Measurements from ENCODE around the gene OR2T1. TPM values are rescaled to one million over a fixed set of nuclear protein-coding genes. Genes with fewer than 3 reads are reported as not detected.
"Not testable (repeated sequence)": the region's sequence is repeated elsewhere in the genome, so short reads cannot be mapped to it uniquely, and the experiment has no call there.

Gene OR2T1
- total and polyA plus RNA-seq, 2 donors (not counting 1 experiment from before 2014, with no cell fraction given): not detected

DNA sequence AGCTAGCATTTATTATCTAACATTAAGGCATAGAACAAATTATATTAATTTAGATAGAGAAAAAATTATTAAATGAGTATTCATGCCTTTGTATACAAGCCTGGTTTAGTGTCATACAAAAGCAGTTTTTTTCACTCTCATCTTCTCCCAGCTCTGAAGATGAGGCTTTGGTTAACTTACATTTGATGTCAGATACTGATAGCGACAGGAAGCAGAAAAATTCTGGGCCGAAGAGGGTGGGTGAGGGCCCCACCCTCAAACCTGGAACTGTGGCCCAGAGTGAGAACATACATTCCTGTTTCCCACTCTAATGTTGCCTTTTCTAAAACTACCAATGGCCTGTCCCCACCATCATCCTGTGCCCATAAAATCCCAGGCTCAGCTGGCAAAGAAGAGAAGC lies 15.0 kb downstream of the OR2T1 start:
- ChIA-PET CTCF (interaction anchor here (2.0 kb wide), 1 partner anchor 13 kb away, joined by 7 read pairs; no protein-coding TSS in a partner anchor), POLR2A (no interaction called here)
- Mint-ChIP-seq H3K27me3 (no peaks in the 10 kb centered on the region), H3K4me3 (no peak overlapping the region), H3K4me1 (peaks cover 13% of the 10 kb centered on the region), H3K27ac (no peak overlapping the region), H3K9me3 (ENCODE audit: insufficient read depth) (peaks cover 9% of the 10 kb centered on the region)
- H3K4me1 ChIP-seq (ENCODE audit: control insufficient read depth in 2 of 2, insufficient read depth in 2 of 2, low read length in 2 of 2): peaks cover 6 to 8% of the 10 kb centered on the region in 2 donors
- ATAC-seq (ENCODE audit: low read depth) (no peak), DNase-seq (no peak)
- H3K9me3 ChIP-seq (ENCODE audit: control extremely low read depth in 1 of 3, control insufficient read depth in 2 of 3, insufficient read depth in 1 of 3, low read length in 2 of 3): peaks cover 2 to 25% (median 9%) of the 10 kb centered on the region in 3 donors
- H3K79me2 ChIP-seq (ENCODE audit: control insufficient read depth, insufficient read depth, low read length): no peaks in the 10 kb centered on the region
- no peaks in the 10 kb centered on the region for H3K27me3 ChIP-seq (replicated peaks in 1 of 4; ENCODE audit: control extremely low read depth in 1 of 4, control insufficient read depth in 3 of 4, insufficient read depth in 4 of 4, low read length in 3 of 4)
- H3K27ac ChIP-seq (ENCODE audit: low read length in 2 of 2): no peak overlapping the region
- H4K20me1 ChIP-seq (ENCODE audit: control insufficient read depth, insufficient read depth, low read length, poor library complexity, severe bottlenecking): no peaks in the 10 kb centered on the region
- intact Hi-C loops (cut with micrococcal nuclease): no loop called here
- no peak overlapping the region for H3K4me2 ChIP-seq (replicated peaks; ENCODE audit: low read depth, low read length, poor library complexity, severe bottlenecking)
- TF ChIP-seq, protein P1, sequence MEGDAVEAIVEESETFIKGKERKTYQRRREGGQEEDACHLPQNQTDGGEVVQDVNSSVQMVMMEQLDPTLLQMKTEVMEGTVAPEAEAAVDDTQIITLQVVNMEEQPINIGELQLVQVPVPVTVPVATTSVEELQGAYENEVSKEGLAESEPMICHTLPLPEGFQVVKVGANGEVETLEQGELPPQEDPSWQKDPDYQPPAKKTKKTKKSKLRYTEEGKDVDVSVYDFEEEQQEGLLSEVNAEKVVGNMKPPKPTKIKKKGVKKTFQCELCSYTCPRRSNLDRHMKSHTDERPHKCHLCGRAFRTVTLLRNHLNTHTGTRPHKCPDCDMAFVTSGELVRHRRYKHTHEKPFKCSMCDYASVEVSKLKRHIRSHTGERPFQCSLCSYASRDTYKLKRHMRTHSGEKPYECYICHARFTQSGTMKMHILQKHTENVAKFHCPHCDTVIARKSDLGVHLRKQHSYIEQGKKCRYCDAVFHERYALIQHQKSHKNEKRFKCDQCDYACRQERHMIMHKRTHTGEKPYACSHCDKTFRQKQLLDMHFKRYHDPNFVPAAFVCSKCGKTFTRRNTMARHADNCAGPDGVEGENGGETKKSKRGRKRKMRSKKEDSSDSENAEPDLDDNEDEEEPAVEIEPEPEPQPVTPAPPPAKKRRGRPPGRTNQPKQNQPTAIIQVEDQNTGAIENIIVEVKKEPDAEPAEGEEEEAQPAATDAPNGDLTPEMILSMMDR (IDR thresholded peaks at IDR 0.05): no peak
- no peak for TF ChIP-seq EZH2 (IDR thresholded peaks at IDR 0.05; ENCODE audit: borderline replicate concordance, insufficient read depth, low read depth, low read length, poor library complexity, severe bottlenecking)
- no peak overlapping the region for H3K4me3 ChIP-seq (ENCODE audit: control extremely low read depth in 1 of 5, extremely low read depth in 1 of 5, insufficient read depth in 1 of 5, low read depth in 2 of 5, low read length in 4 of 5)
- no peak overlapping the region for H2AFZ ChIP-seq (ENCODE audit: insufficient read depth, low read depth, low read length, poor library complexity, severe bottlenecking)
- 94% methylated on average over 2 of the region's 2 CpGs for WGBS (ENCODE audit: insufficient coverage)
- H3K9ac ChIP-seq (ENCODE audit: low read length): no peak overlapping the region
- H3K36me3 ChIP-seq (replicated peaks in 1 of 2; ENCODE audit: control extremely low read depth in 1 of 2, control insufficient read depth in 1 of 2, extremely low read depth in 1 of 2, insufficient read depth in 2 of 2, low read length in 1 of 2): no peaks in the 10 kb centered on the region

DNA sequence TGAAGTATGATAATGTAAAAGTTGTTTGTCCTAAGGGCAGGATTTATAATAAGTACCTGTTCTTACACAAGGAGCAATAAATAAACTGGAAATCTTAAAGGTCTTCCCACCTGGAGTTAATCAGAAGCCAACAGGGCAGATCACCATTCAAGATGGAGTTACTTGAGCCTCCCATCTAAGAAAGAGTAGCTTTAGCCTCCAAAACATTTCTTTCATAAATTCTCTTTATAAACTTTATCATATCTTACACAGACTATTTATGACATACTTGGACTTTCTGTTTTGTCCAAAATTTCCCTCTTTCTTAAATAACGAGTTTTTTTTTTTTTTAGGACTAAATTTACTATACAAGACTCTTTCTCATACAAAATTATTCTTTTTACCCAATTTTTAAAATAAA lies 18.5 kb downstream of the OR2T1 start:
- no peak overlapping the region for H3K9ac ChIP-seq (ENCODE audit: low read length)
- no peak overlapping the region for H3K27ac Mint-ChIP-seq
- WGBS (ENCODE audit: insufficient coverage): no CpG with 5 or more reads among the region's 1 CpG
- intact Hi-C loops (cut with micrococcal nuclease): no loop called here
- no peaks in the 10 kb centered on the region for H3K79me2 ChIP-seq (ENCODE audit: control insufficient read depth, insufficient read depth, low read length)
- H3K27me3 Mint-ChIP-seq: no peaks in the 10 kb centered on the region
- no peaks in the 10 kb centered on the region for H3K36me3 ChIP-seq (replicated peaks in 1 of 2; ENCODE audit: control extremely low read depth in 1 of 2, control insufficient read depth in 1 of 2, extremely low read depth in 1 of 2, insufficient read depth in 2 of 2, low read length in 1 of 2)
- H3K4me3 ChIP-seq (ENCODE audit: control extremely low read depth in 1 of 5, extremely low read depth in 1 of 5, insufficient read depth in 1 of 5, low read depth in 2 of 5, low read length in 4 of 5): no peak overlapping the region
- H3K4me1 Mint-ChIP-seq: peaks cover 4% of the 10 kb centered on the region
- peaks cover 2 to 25% (median 9%) of the 10 kb centered on the region in 3 donors for H3K9me3 ChIP-seq (ENCODE audit: control extremely low read depth in 1 of 3, control insufficient read depth in 2 of 3, insufficient read depth in 1 of 3, low read length in 2 of 3)
- TF ChIP-seq EZH2 (IDR thresholded peaks at IDR 0.05; ENCODE audit: borderline replicate concordance, insufficient read depth, low read depth, low read length, poor library complexity, severe bottlenecking): no peak
- TF ChIP-seq, protein P1 (IDR thresholded peaks at IDR 0.05): no peak
- H3K4me3 Mint-ChIP-seq: no peak overlapping the region
- peaks cover 2 to 3% of the 10 kb centered on the region in 2 donors for H3K4me1 ChIP-seq (ENCODE audit: control insufficient read depth in 2 of 2, insufficient read depth in 2 of 2, low read length in 2 of 2)
- no peak overlapping the region for H2AFZ ChIP-seq (ENCODE audit: insufficient read depth, low read depth, low read length, poor library complexity, severe bottlenecking)
- no peak overlapping the region for H3K27ac ChIP-seq (ENCODE audit: low read length in 2 of 2)
- H3K27me3 ChIP-seq (replicated peaks in 1 of 4; ENCODE audit: control extremely low read depth in 1 of 4, control insufficient read depth in 3 of 4, insufficient read depth in 4 of 4, low read length in 3 of 4): no peaks in the 10 kb centered on the region
- ATAC-seq (ENCODE audit: low read depth) (no peak), DNase-seq (peak; percentile 21)
- H3K9me3 Mint-ChIP-seq (ENCODE audit: insufficient read depth): peaks cover 12% of the 10 kb centered on the region
- CTCF ChIA-PET: no interaction called here
- H3K4me2 ChIP-seq (replicated peaks; ENCODE audit: low read depth, low read length, poor library complexity, severe bottlenecking): no peak overlapping the region
- POLR2A ChIA-PET: no interaction called here
- no peaks in the 10 kb centered on the region for H4K20me1 ChIP-seq (ENCODE audit: control insufficient read depth, insufficient read depth, low read length, poor library complexity, severe bottlenecking)

DNA sequence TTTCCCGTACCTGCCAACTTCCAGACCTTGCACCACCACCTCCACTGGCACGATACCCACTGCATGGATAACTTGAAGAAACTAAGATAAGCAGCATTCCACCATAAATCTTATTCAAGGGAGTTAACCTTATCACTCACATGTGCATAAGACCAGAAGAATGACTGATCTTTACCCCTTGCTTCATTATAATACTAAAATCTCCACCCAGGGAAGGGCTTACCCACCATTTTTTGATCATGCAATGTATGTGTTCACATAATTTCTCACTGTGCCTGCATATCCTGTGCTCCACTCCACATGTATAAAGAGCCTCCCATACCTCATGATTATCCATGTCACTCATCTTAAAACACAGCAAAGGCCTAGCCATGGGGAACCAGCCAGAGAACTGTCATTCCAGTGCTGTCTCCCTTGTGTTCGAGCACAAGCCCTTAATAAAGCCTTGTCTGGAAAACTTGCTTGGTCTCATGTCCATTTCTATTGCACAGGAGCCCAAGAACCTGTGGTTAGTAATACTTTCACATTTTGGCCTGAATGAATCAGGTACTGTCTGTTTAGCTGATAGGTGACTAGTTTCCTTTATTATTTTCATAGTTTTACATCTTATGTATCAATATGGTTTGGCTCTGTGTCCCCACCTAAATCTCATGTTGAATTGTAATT lies 24.8 kb downstream of the OR2T1 start:
- H3K36me3 ChIP-seq (replicated peaks in 1 of 2; ENCODE audit: control extremely low read depth in 1 of 2, control insufficient read depth in 1 of 2, extremely low read depth in 1 of 2, insufficient read depth in 2 of 2, low read length in 1 of 2); POLR2A ChIA-PET; H3K4me2 ChIP-seq (replicated peaks; ENCODE audit: low read depth, low read length, poor library complexity, severe bottlenecking); H3K9me3 Mint-ChIP-seq (ENCODE audit: insufficient read depth); intact Hi-C loops (cut with micrococcal nuclease); H3K4me3 Mint-ChIP-seq; CTCF ChIA-PET; H3K27me3 Mint-ChIP-seq; DNase-seq; H4K20me1 ChIP-seq (ENCODE audit: control insufficient read depth, insufficient read depth, low read length, poor library complexity, severe bottlenecking); ATAC-seq (ENCODE audit: low read depth); H3K9ac ChIP-seq (ENCODE audit: low read length); H3K9me3 ChIP-seq (ENCODE audit: control extremely low read depth in 1 of 3, control insufficient read depth in 2 of 3, insufficient read depth in 1 of 3, low read length in 2 of 3); H3K4me3 ChIP-seq (ENCODE audit: control extremely low read depth in 1 of 5, extremely low read depth in 1 of 5, insufficient read depth in 1 of 5, low read depth in 2 of 5, low read length in 4 of 5); H3K27me3 ChIP-seq (replicated peaks in 1 of 4; ENCODE audit: control extremely low read depth in 1 of 4, control insufficient read depth in 3 of 4, insufficient read depth in 4 of 4, low read length in 3 of 4); H3K79me2 ChIP-seq (ENCODE audit: control insufficient read depth, insufficient read depth, low read length): not testable (repeated sequence)
- Histone ChIP-seq H3K27ac (ENCODE audit: low read length in 2 of 2) (peak overlapping the region; percentile 50 to 86), H3K4me1 (ENCODE audit: control insufficient read depth in 2 of 2, insufficient read depth in 2 of 2, low read length in 2 of 2) (peaks cover 12 to 18% of the 10 kb centered on the region in 2 donors), H2AFZ (ENCODE audit: insufficient read depth, low read depth, low read length, poor library complexity, severe bottlenecking) (peak overlapping the region; percentile 1)
- WGBS (ENCODE audit: insufficient coverage): 95% methylated on average over 2 of the region's 3 CpGs
- Mint-ChIP-seq H3K27ac (peak overlapping the region; percentile 87), H3K4me1 (peaks cover 31% of the 10 kb centered on the region)

All from B cell (primary cell).